Erythroblast (primary cell): ENCODE results near the gene LIN37.
"Not testable (repeated sequence)": the region's sequence is repeated elsewhere in the genome, so short reads cannot be mapped to it uniquely, and the experiment has no call there.

Experiments
- DNase-seq, 2 experiments: peaks; one replicate each; lab custom pipeline; 2025; lab: John Stamatoyannopoulos, UW
- GATA1 ChIP-seq: IDR thresholded peaks from 2 replicates; pipeline ENCODE4 v1.6.1; 2011; ENCODE audit warnings: low read depth, mild to moderate bottlenecking, control low read depth, low read length, moderate library complexity
- POLR2A ChIP-seq: IDR thresholded peaks from 2 replicates; pipeline ENCODE4 v1.6.1; 2011; ENCODE audit warnings: mild to moderate bottlenecking, low read length

LIN37 gene

GRCh38 chr19:35786299-35787160 is 38.2 kb downstream of the LIN37 start:
- DNase-seq = no peak
- TF ChIP-seq POLR2A (no peak), GATA1 (no peak)

GRCh38 chr19:35787227-35787799 is 38.9 kb downstream of the LIN37 start:
- TF ChIP-seq POLR2A = no peak
- TF ChIP-seq GATA1 = no peak

GRCh38 chr19:35788205-35788960 is 40.0 kb downstream of the LIN37 start:
- no peak for TF ChIP-seq GATA1
- TF ChIP-seq POLR2A = no peak

More at GRCh38 chr19:35787227-35787799, 38.9 kb downstream of the LIN37 start:
- no peak for DNase-seq

GRCh38 chr19:35789195-35789977 is 41.0 kb downstream of the LIN37 start:
- no peak for TF ChIP-seq POLR2A
- no peak for TF ChIP-seq GATA1
- no peak for DNase-seq

More at GRCh38 chr19:35788205-35788960, 40.0 kb downstream of the LIN37 start:
- no peak for DNase-seq

- no peak for DNase-seq
- TF ChIP-seq GATA1 = no peak
- TF ChIP-seq POLR2A = no peak
These were observed 41.9 kb downstream of the LIN37 start for GRCh38 chr19:35789978-35790944.

- no peak for DNase-seq
- TF ChIP-seq POLR2A = no peak
These were observed 42.8 kb downstream of the LIN37 start for GRCh38 chr19:35790981-35791813.

GRCh38 chr19:35791814-35792279 is 43.5 kb downstream of the LIN37 start:
- TF ChIP-seq GATA1 = no peak
- no peak for TF ChIP-seq POLR2A
- no peak for DNase-seq

- no peak for TF ChIP-seq POLR2A
- TF ChIP-seq GATA1 = no peak
- DNase-seq = no peak
These were observed 43.9 kb downstream of the LIN37 start for GRCh38 chr19:35792312-35792711.

GRCh38 chr19:35792888-35793287 is 44.5 kb downstream of the LIN37 start:
- TF ChIP-seq POLR2A (no peak), GATA1 (no peak)
- no peak for DNase-seq

- no peak for TF ChIP-seq GATA1
- no peak for TF ChIP-seq POLR2A
- DNase-seq = no peak
These were observed 45.2 kb downstream of the LIN37 start for GRCh38 chr19:35793381-35794165.

GRCh38 chr19:35795564-35795963 is 47.2 kb downstream of the LIN37 start:
- not testable (repeated sequence) for DNase-seq
